Endodermal cell (in vitro differentiated cells): Measurements from ENCODE around the gene TGFBR3. TPM values are rescaled to one million over a fixed set of nuclear protein-coding genes. Genes with fewer than 3 reads are reported as not detected.

ENCODE experiments used
- DNase-seq: peaks from one replicate; pipeline ENCODE4 v3.0.0-alpha.2; 2017
- H3K27ac ChIP-seq: 2 replicates; pipeline ENCODE4 v1.5.1; 2013; ENCODE audit warnings: mild to moderate bottlenecking, low read depth, low read length, moderate library complexity
- H3K27me3 ChIP-seq: 2 replicates; pipeline ENCODE4 v1.6.1; 2013; ENCODE audit warnings: mild to moderate bottlenecking, low read length, moderate library complexity; ENCODE audit not compliant: insufficient read depth, control insufficient read depth, poor library complexity, severe bottlenecking
- H3K36me3 ChIP-seq: 2 replicates; pipeline ENCODE4 v1.7.0; 2013; ENCODE audit warnings: mild to moderate bottlenecking, low read length, moderate library complexity; ENCODE audit not compliant: control insufficient read depth, insufficient read depth
- H3K4me1 ChIP-seq: one replicate; pipeline ENCODE4 v1.7.0; 2013; ENCODE audit warnings: low read length; ENCODE audit not compliant: control insufficient read depth, insufficient read depth
- H3K4me3 ChIP-seq: 2 replicates; pipeline ENCODE4 v1.5.1; 2013; ENCODE audit warnings: mild to moderate bottlenecking, low read length, moderate library complexity
- H3K9ac ChIP-seq: 2 replicates; pipeline ENCODE4 v1.6.1; 2013; ENCODE audit warnings: mild to moderate bottlenecking, low read length, moderate library complexity; ENCODE audit not compliant: poor library complexity, severe bottlenecking; ENCODE audit errors: extremely low read depth
- H3K9me3 ChIP-seq: 2 replicates; pipeline ENCODE4 v1.6.1; 2013; ENCODE audit warnings: mild to moderate bottlenecking, low read length, moderate library complexity; ENCODE audit not compliant: control insufficient read depth
- H3K27ac Mint-ChIP-seq: 2 replicates; pipeline ENCODE4 v1.8.0; 2020; ENCODE audit warnings: mixed read lengths
- H3K27me3 Mint-ChIP-seq: 2 replicates; pipeline ENCODE4 v1.8.0; 2021; ENCODE audit warnings: mild to moderate bottlenecking, mixed read lengths; ENCODE audit not compliant: insufficient read depth
- H3K36me3 Mint-ChIP-seq: 2 replicates; pipeline ENCODE4 v1.8.0; 2020; ENCODE audit warnings: low read depth, mixed read lengths
- H3K4me1 Mint-ChIP-seq: 2 replicates; pipeline ENCODE4 v1.8.0; 2020; ENCODE audit warnings: mixed read lengths
- H3K4me3 Mint-ChIP-seq: 2 replicates; pipeline ENCODE4 v1.8.0; 2020; ENCODE audit warnings: mild to moderate bottlenecking, moderate library complexity, mixed read lengths
- H3K9me3 Mint-ChIP-seq: 2 replicates; pipeline ENCODE4 v1.8.0; 2020; ENCODE audit warnings: mild to moderate bottlenecking, mixed read lengths
- CTCF ChIP-seq: fragments of 200-600 bp; sonication (generic); conservative IDR thresholded peaks from 2 replicates; pipeline ENCODE4 v1.5.0; 2021; ENCODE audit warnings: antibody characterized with exemption, mild to moderate bottlenecking
- WGBS, 2 experiments: methylation state at CpG; one replicate each; pipeline versions ENCODE4 v1.1.5 to v1.1.7; 2013; ENCODE audit warnings: missing lambda C conversion rate in 2 of 2, mixed read lengths in 1 of 2; ENCODE audit not compliant: insufficient coverage in 1 of 2, insufficient read length in 1 of 2; 5-methylcytosine and 5-hydroxymethylcytosine counted together
- total RNA-seq, 2 donors: library from RNA; stranded (reverse); fragmentation: NEBNext Ultra II Directional in 1 of 2; extraction: Animal tissue kit (Norgen Biotek cat#: 25700) in 1 of 2; gene quantifications; 2 replicates in 1 of 2; 3 replicates in 1 of 2; pipeline ENCODE4 v1.2.1, GENCODE V29; 2021

The TGFBR3 gene
- total RNA-seq, 2 donors from 2014 or later: 8.1 to 8.5 TPM

- Mint-ChIP-seq H3K9me3 (peaks cover 8% of the 10 kb centered on the region), H3K36me3 (no peaks in the 10 kb centered on the region), H3K4me3 (no peak overlapping the region), H3K4me1 (peaks cover 8% of the 10 kb centered on the region), H3K27ac (no peak overlapping the region), H3K27me3 (no peaks in the 10 kb centered on the region)
- H3K9me3 ChIP-seq: no peaks in the 10 kb centered on the region
- H3K4me1 ChIP-seq: no peaks in the 10 kb centered on the region
- no peak overlapping the region for H3K4me3 ChIP-seq
- H3K27me3 ChIP-seq: no peaks in the 10 kb centered on the region
- H3K27ac ChIP-seq: no peak overlapping the region
- no peaks in the 10 kb centered on the region for H3K36me3 ChIP-seq
- 55 to 63% methylated on average over 4 of the region's 4 CpGs for WGBS, 2 experiments
- no peak for DNase-seq
- TF ChIP-seq CTCF: no peak
- H3K9ac ChIP-seq: no peak overlapping the region
These were observed 254.1 kb downstream of the TGFBR3 start for GRCh38 chr1:91631718-91632330.

GRCh38 chr1:91630803-91631202, 255.1 kb downstream of the TGFBR3 start:
- Histone ChIP-seq H3K4me3 (no peak overlapping the region), H3K4me1 (peaks cover 2% of the 10 kb centered on the region), H3K36me3 (no peaks in the 10 kb centered on the region), H3K9ac (no peak overlapping the region), H3K27ac (no peak overlapping the region), H3K9me3 (no peaks in the 10 kb centered on the region), H3K27me3 (no peaks in the 10 kb centered on the region)
- peaks cover 12% of the 10 kb centered on the region for H3K4me1 Mint-ChIP-seq
- H3K27me3 Mint-ChIP-seq: no peaks in the 10 kb centered on the region
- no peak overlapping the region for H3K4me3 Mint-ChIP-seq
- H3K9me3 Mint-ChIP-seq: peaks cover 8% of the 10 kb centered on the region
- H3K27ac Mint-ChIP-seq: no peak overlapping the region
- TF ChIP-seq CTCF: no peak
- no peaks in the 10 kb centered on the region for H3K36me3 Mint-ChIP-seq
- DNase-seq: no peak

Other genes with a start within 250 kb of the TGFBR3 start
- gene BRDT, start 63.2 kb upstream of the TGFBR3 start, total RNA-seq: 1 to 10 TPM; 2.3 to 4.4 TPM
- under 1 TPM; 0.40 to 0.73 TPM for gene EPHX4, start 143.8 kb upstream of the TGFBR3 start, total RNA-seq
- under 1 TPM in 1 of 2 donors, not detected in 1; 0.37 TPM for gene SETSIP, start 189.3 kb upstream of the TGFBR3 start, total RNA-seq
- gene BTBD8, start 194.2 kb upstream of the TGFBR3 start, total RNA-seq: 1 to 10 TPM; 6.8 to 8.1 TPM